ENCODE measurements around the gene FOXD1.
"Not testable (repeated sequence)": the region's sequence is repeated elsewhere in the genome, so short reads cannot be mapped to it uniquely, and the experiment has no call there.

FOXD1 gene

GRCh38 chr5:73415617-73416016 lies 33.0 kb downstream of the FOXD1 start:
- Mint-ChIP-seq H3K27me3 (peaks cover 89% of the 10 kb centered on the region), H3K36me3 (ENCODE audit: insufficient read depth) (peaks cover 1% of the 10 kb centered on the region), H3K4me1 (peaks cover 16% of the 10 kb centered on the region), H3K4me3 (no peak overlapping the region), H3K9me3 (no peaks in the 10 kb centered on the region), H3K27ac (ENCODE audit: low read depth) (no peak overlapping the region)
- DNase-seq (ENCODE audit: low spot score in 2 of 2) (no peak), ATAC-seq (replicated peaks; ENCODE audit: extremely low read depth, poor library complexity, severe bottlenecking) (no peak)

- Mint-ChIP-seq H3K9me3 (no peaks in the 10 kb centered on the region), H3K4me1 (peaks cover 12% of the 10 kb centered on the region), H3K4me3 (no peak overlapping the region), H3K36me3 (ENCODE audit: insufficient read depth) (peaks cover 1% of the 10 kb centered on the region), H3K27me3 (peaks cover 89% of the 10 kb centered on the region), H3K27ac (ENCODE audit: low read depth) (no peak overlapping the region)
- ATAC-seq (replicated peaks; ENCODE audit: extremely low read depth, poor library complexity, severe bottlenecking), result no peak
- no peak for DNase-seq (ENCODE audit: low spot score in 2 of 2)
Observed at GRCh38 chr5:73415171-73415570, 33.4 kb downstream of the FOXD1 start.

- no peak for ATAC-seq (replicated peaks; ENCODE audit: extremely low read depth, poor library complexity, severe bottlenecking)
- peaks cover 75% of the 10 kb centered on the region for H3K27me3 Mint-ChIP-seq
- DNase-seq (ENCODE audit: low spot score in 2 of 2), result no peak
- H3K4me3 Mint-ChIP-seq, result no peak overlapping the region
- H3K27ac Mint-ChIP-seq (ENCODE audit: low read depth), result no peak overlapping the region
- H3K9me3 Mint-ChIP-seq, result no peaks in the 10 kb centered on the region
- no peaks in the 10 kb centered on the region for H3K4me1 Mint-ChIP-seq
- H3K36me3 Mint-ChIP-seq (ENCODE audit: insufficient read depth), result no peaks in the 10 kb centered on the region
Observed at GRCh38 chr5:73412597-73412988, 36.0 kb downstream of the FOXD1 start.

- H3K27me3 Mint-ChIP-seq, result peaks cover 70% of the 10 kb centered on the region
- ATAC-seq (replicated peaks; ENCODE audit: extremely low read depth, poor library complexity, severe bottlenecking), result no peak
- H3K36me3 Mint-ChIP-seq (ENCODE audit: insufficient read depth), result no peaks in the 10 kb centered on the region
Observed at GRCh38 chr5:73411936-73412596, 36.5 kb downstream of the FOXD1 start.

GRCh38 chr5:73409927-73410326 lies 38.6 kb downstream of the FOXD1 start:
- H3K36me3 Mint-ChIP-seq (ENCODE audit: insufficient read depth); H3K27ac Mint-ChIP-seq (ENCODE audit: low read depth); H3K9me3 Mint-ChIP-seq; H3K4me3 Mint-ChIP-seq; ATAC-seq (replicated peaks; ENCODE audit: extremely low read depth, poor library complexity, severe bottlenecking); H3K4me1 Mint-ChIP-seq; DNase-seq (ENCODE audit: low spot score in 2 of 2): not testable (repeated sequence)
- peaks cover 58% of the 10 kb centered on the region for H3K27me3 Mint-ChIP-seq

More at GRCh38 chr5:73411936-73412596, 36.5 kb downstream of the FOXD1 start:
- Mint-ChIP-seq H3K9me3 (no peaks in the 10 kb centered on the region), H3K4me3 (no peak overlapping the region), H3K4me1 (no peaks in the 10 kb centered on the region), H3K27ac (ENCODE audit: low read depth) (no peak overlapping the region)
- DNase-seq (ENCODE audit: low spot score in 2 of 2), result no peak

GRCh38 chr5:73405691-73406090 lies 42.9 kb downstream of the FOXD1 start:
- Mint-ChIP-seq H3K36me3 (ENCODE audit: insufficient read depth) (no peaks in the 10 kb centered on the region), H3K27ac (ENCODE audit: low read depth) (no peak overlapping the region), H3K27me3 (peaks cover 40% of the 10 kb centered on the region), H3K9me3 (no peaks in the 10 kb centered on the region), H3K4me3 (no peak overlapping the region), H3K4me1 (no peaks in the 10 kb centered on the region)
- ATAC-seq (replicated peaks; ENCODE audit: extremely low read depth, poor library complexity, severe bottlenecking) (no peak), DNase-seq (ENCODE audit: low spot score in 2 of 2) (no peak)

- H3K27ac Mint-ChIP-seq (ENCODE audit: low read depth), result no peak overlapping the region
- DNase-seq (ENCODE audit: low spot score in 2 of 2) (no peak), ATAC-seq (replicated peaks; ENCODE audit: extremely low read depth, poor library complexity, severe bottlenecking) (no peak)
- H3K4me1 Mint-ChIP-seq, result no peaks in the 10 kb centered on the region
- H3K36me3 Mint-ChIP-seq (ENCODE audit: insufficient read depth), result no peaks in the 10 kb centered on the region
- peaks cover 33% of the 10 kb centered on the region for H3K27me3 Mint-ChIP-seq
- no peaks in the 10 kb centered on the region for H3K9me3 Mint-ChIP-seq
- H3K4me3 Mint-ChIP-seq, result no peak overlapping the region
Observed at GRCh38 chr5:73399775-73400174, 48.8 kb downstream of the FOXD1 start.
